Neutrophil (primary cell): ENCODE data around the gene USP34.

Source experiments
- H3K27ac ChIP-seq: fragments of 200-600 bp; sonication (generic); 2 replicates; pipeline ENCODE4 v1.5.1; 2016; ENCODE audit warnings: mild to moderate bottlenecking, moderate library complexity
- H3K27me3 ChIP-seq: fragments of 200-600 bp; sonication (generic); 2 replicates; pipeline ENCODE4 v1.6.0; 2016; ENCODE audit warnings: mild to moderate bottlenecking
- H3K36me3 ChIP-seq: fragments of 200-600 bp; sonication (generic); 2 replicates; pipeline ENCODE4 v1.5.1; 2017
- H3K4me1 ChIP-seq, 2 experiments: fragments of 200-600 bp in 1 of 2; sonication (generic) in 1 of 2; 1 replicate in 1 of 2; 2 replicates in 1 of 2; pipeline versions ENCODE4 v1.5.1 to v1.6.1; 2013 to 2016; ENCODE audit warnings: low read depth in 1 of 2, low read length in 1 of 2, mild to moderate bottlenecking in 1 of 2, moderate library complexity in 1 of 2; ENCODE audit not compliant: control insufficient read depth in 1 of 2, insufficient read depth in 1 of 2
- H3K4me3 ChIP-seq, 2 experiments: fragments of 200-600 bp in 1 of 2; sonication (generic) in 1 of 2; 1 replicate in 1 of 2; 2 replicates in 1 of 2; pipeline ENCODE4 v1.5.1; 2013 to 2016; ENCODE audit warnings: low read depth in 1 of 2, low read length in 1 of 2, mild to moderate bottlenecking in 1 of 2, moderate library complexity in 1 of 2
- H3K9me3 ChIP-seq: fragments of 200-600 bp; sonication (generic); 2 replicates; pipeline ENCODE4 v1.5.1; 2016
- CTCF ChIP-seq: fragments of 200-600 bp; sonication (generic); IDR thresholded peaks from 2 replicates; pipeline ENCODE4 v1.5.1; 2016; ENCODE audit warnings: antibody characterized with exemption

The USP34 gene

GRCh38 chr2:61354543-61355197, 116.2 kb downstream of the USP34 start:
- Histone ChIP-seq H3K4me3 (no peak overlapping the region), H3K27me3 (no peaks in the 10 kb centered on the region), H3K9me3 (no peaks in the 10 kb centered on the region), H3K36me3 (peaks cover 11% of the 10 kb centered on the region), H3K4me1 (no peaks in the 10 kb centered on the region), H3K27ac (no peak overlapping the region)
- TF ChIP-seq CTCF: no peak

- H3K4me3 ChIP-seq: no peak overlapping the region
- H3K27me3 ChIP-seq: no peaks in the 10 kb centered on the region
- peaks cover 17% of the 10 kb centered on the region for H3K36me3 ChIP-seq
- no peaks in the 10 kb centered on the region for H3K9me3 ChIP-seq
- H3K4me1 ChIP-seq: no peaks in the 10 kb centered on the region
- H3K27ac ChIP-seq: no peak overlapping the region
- no peak for TF ChIP-seq CTCF
Measured at GRCh38 chr2:61353909-61354308, 117.0 kb downstream of the USP34 start.

DNA sequence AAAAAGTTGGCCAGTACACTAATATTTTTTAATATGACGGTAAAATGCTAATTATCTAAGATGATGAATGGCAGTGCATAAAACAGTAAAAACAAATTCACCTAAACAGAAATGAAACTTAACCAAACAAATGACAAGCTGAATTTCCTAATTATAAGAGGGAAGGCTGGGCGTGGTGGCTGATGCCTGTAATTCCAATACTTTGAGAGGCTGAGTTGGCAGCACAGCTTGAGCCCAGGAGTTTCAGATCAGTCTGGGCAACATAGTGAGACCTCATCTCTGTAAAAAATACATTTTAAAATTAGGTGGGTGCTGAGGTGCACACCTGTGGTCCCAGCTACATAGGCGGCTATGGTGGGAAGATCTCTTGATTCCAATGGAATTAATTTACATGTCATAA, 120.1 kb downstream of the USP34 start:
- H3K4me3 ChIP-seq: no peak overlapping the region

GRCh38 chr2:61343141-61343540, 127.7 kb downstream of the USP34 start:
- no peaks in the 10 kb centered on the region for H3K27me3 ChIP-seq
- no peak overlapping the region for H3K4me3 ChIP-seq
- no peak for TF ChIP-seq CTCF
- no peaks in the 10 kb centered on the region for H3K9me3 ChIP-seq
- H3K36me3 ChIP-seq: peaks cover 68% of the 10 kb centered on the region
- no peak overlapping the region for H3K27ac ChIP-seq
- H3K4me1 ChIP-seq: no peaks in the 10 kb centered on the region

More for the DNA sequence above, 120.1 kb downstream of the USP34 start:
- Histone ChIP-seq H3K27ac (no peak overlapping the region), H3K4me1 (no peaks in the 10 kb centered on the region), H3K9me3 (no peaks in the 10 kb centered on the region), H3K36me3 (peaks cover 46% of the 10 kb centered on the region), H3K27me3 (no peaks in the 10 kb centered on the region)
- no peak for TF ChIP-seq CTCF

GRCh38 chr2:61340242-61340641, 130.6 kb downstream of the USP34 start:
- Histone ChIP-seq H3K4me3 (no peak overlapping the region), H3K36me3 (peaks cover 54% of the 10 kb centered on the region), H3K4me1 (no peaks in the 10 kb centered on the region), H3K9me3 (no peaks in the 10 kb centered on the region), H3K27ac (no peak overlapping the region), H3K27me3 (no peaks in the 10 kb centered on the region)
- no peak for TF ChIP-seq CTCF
